GM12892 (cell line): ENCODE measurements around the gene SLC9A5.

Experiments
- POLR2A ChIP-seq: IDR thresholded peaks from 2 replicates; pipeline ENCODE4 v1.6.1; 2011; ENCODE audit warnings: low read depth, low read length, control low read depth
- POLR2AphosphoS5 ChIP-seq: IDR thresholded peaks from 2 replicates; pipeline ENCODE4 v1.6.1; 2011; ENCODE audit warnings: low read depth, low read length, control low read depth

DNA sequence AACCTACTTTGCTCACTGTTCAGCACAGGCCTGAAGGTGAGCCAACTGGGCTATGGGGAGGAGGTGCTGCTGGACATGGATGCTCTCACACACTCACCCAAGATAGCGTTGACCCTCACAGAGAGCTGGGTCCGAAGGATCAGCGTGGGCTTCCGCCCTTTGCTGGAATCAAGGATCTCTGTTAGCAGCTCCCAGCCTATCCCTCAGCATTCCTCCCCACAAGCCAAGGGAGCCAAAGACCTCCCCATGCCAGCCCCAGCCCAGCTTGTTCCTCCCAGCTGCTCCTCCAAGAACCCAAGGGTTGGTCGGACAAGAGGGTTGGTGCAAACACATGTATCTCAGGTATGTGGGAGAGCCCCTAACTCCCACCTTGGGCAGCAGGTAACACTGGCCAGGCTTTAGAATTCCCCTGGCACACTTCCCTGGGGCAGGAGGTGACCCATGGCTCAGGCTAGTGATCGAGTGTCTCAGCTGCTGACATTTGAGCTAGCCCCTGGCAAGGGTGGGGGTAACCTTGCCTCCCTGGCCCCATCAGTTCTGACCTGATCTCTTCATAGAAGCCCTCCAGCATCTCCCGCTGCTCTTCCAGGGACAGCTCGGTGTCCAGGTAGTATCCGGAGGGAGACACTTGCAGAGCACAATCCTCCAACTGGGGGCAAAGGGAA lies 9.8 kb upstream of the SLC9A5 start:
- TF ChIP-seq POLR2AphosphoS5 (no peak), POLR2A (no peak)
